Measurements from ENCODE around the gene HS3ST6. TPM values are rescaled to one million over a fixed set of nuclear protein-coding genes. Genes with fewer than 3 reads are reported as not detected.

The HS3ST6 gene
- total RNA-seq, 2 experiments from 2014 or later, result not detected

GRCh38 chr16:1965396-1966001 is 47.3 kb upstream of the HS3ST6 start:
- peaks cover 49% of the 10 kb centered on the region for H3K79me2 ChIP-seq (ENCODE audit: insufficient read depth, low read depth, low read length)
- H3K36me3 ChIP-seq (ENCODE audit: insufficient read depth, low read length), result peaks cover 62% of the 10 kb centered on the region
- TF ChIP-seq CTCF (conservative IDR thresholded peaks at IDR 0.05; ENCODE audit: low read length) (no peak), EZH2phosphoT487 (IDR thresholded peaks at IDR 0.05; ENCODE audit: borderline replicate concordance, low read depth, low read length) (no peak)
- H4K20me1 ChIP-seq (ENCODE audit: insufficient read depth, low read length), result peaks cover 14% of the 10 kb centered on the region
- H3K27ac ChIP-seq (ENCODE audit: low read depth, low read length, poor library complexity, severe bottlenecking), result peak overlapping the region; percentile 80
- H2AFZ ChIP-seq (ENCODE audit: low read length), result peak overlapping the region; percentile 6; the same call in 1 of the 2 replicates
- peak overlapping the region; percentile 72 for H3K4me2 ChIP-seq (ENCODE audit: low read length)
- DNase-seq (ENCODE audit: low spot score), result peak; percentile 33
- peaks cover 29% of the 10 kb centered on the region for H3K4me1 ChIP-seq (ENCODE audit: insufficient read depth, low read length, poor library complexity, severe bottlenecking)
- no peaks in the 10 kb centered on the region for H3K9me3 ChIP-seq (ENCODE audit: low read length)
- H3K4me3 ChIP-seq (ENCODE audit: low read depth, low read length, poor library complexity, severe bottlenecking), result peak overlapping the region; percentile 82
- intact Hi-C loops (cut with micrococcal nuclease; ENCODE audit: unreplicated experiment), result loop anchor here (2.0 kb wide), 1 partner anchor 27 kb away; no protein-coding TSS in a partner anchor
- TSS peak; percentile 84 for BruUV-seq (replicated peaks)
- ChIA-PET CTCF (ENCODE audit: unreplicated experiment) (interaction anchor here (0.6 kb wide), 1 partner anchor 57 kb away, joined by 3 read pairs; no protein-coding TSS in a partner anchor), POLR2A (interaction anchor here (0.9 to 1.6 kb wide), 3 partner anchors 23 to 183 kb away, joined by 5 to 11 read pairs (median 6); partner anchors contain the start of genes NUBP2, SPSB3 and SYNGR3)
- no peaks in the 10 kb centered on the region for H3K9me2 ChIP-seq (ENCODE audit: insufficient read depth, low read length)

- Histone ChIP-seq H3K9me3 (ENCODE audit: low read length) (no peaks in the 10 kb centered on the region), H3K27ac (ENCODE audit: low read depth, low read length, poor library complexity, severe bottlenecking) (peak within 1 kb of the TSS; percentile 80), H3K9me2 (ENCODE audit: insufficient read depth, low read length) (no peaks in the 10 kb centered on the region), H4K20me1 (ENCODE audit: insufficient read depth, low read length) (peaks cover 14% of the 10 kb centered on the region), H3K79me2 (ENCODE audit: insufficient read depth, low read depth, low read length) (peaks cover 56% of the 10 kb centered on the region), H3K4me3 (ENCODE audit: low read depth, low read length, poor library complexity, severe bottlenecking) (peak within 1 kb of the TSS; percentile 82), H3K36me3 (ENCODE audit: insufficient read depth, low read length) (peaks cover 64% of the 10 kb centered on the region), H3K4me1 (ENCODE audit: insufficient read depth, low read length, poor library complexity, severe bottlenecking) (peaks cover 32% of the 10 kb centered on the region), H3K4me2 (ENCODE audit: low read length) (peak within 1 kb of the TSS; percentile 96), H2AFZ (ENCODE audit: low read length) (peak within 1 kb of the TSS; percentile 6; the same call in 1 of the 2 replicates)
- peak; percentile 99 for DNase-seq (ENCODE audit: low spot score)
- CTCF ChIA-PET (ENCODE audit: unreplicated experiment), result interaction anchor here (0.6 kb wide), 1 partner anchor 58 kb away, joined by 3 read pairs; no protein-coding TSS in a partner anchor
- intact Hi-C loops (cut with micrococcal nuclease; ENCODE audit: unreplicated experiment), result loop anchor here (2.0 kb wide), 1 partner anchor 28 kb away; no protein-coding TSS in a partner anchor
- BruUV-seq (replicated peaks), result no TSS peak
- 0 out of 2 replicates have a peak, but pooled peaks have one; percentile 34 for TF ChIP-seq CTCF (conservative IDR thresholded peaks at IDR 0.05; ENCODE audit: low read length)
- TF ChIP-seq EZH2phosphoT487 (IDR thresholded peaks at IDR 0.05; ENCODE audit: borderline replicate concordance, low read depth, low read length), result no peak
- POLR2A ChIA-PET, result interaction anchor here (0.6 to 1.6 kb wide), 8 partner anchors 21 to 1384 kb away, joined by 3 to 11 read pairs (median 5); partner anchors contain the start of genes MSRB1, NUBP2, SPSB3 and SYNGR3
Measured at GRCh38 chr16:1964506-1965395, 46.5 kb upstream of the HS3ST6 start, which contains the start of gene RPS2. RPS2 (minus strand) TSS chr16:1964826; CDS start chr16:1964625, 201 bp downstream.

Measured in OCI-LY7 (cell line).